Measurements from ENCODE around the gene MTX3. TPM values are rescaled to one million over a fixed set of nuclear protein-coding genes. Genes with fewer than 3 reads are reported as not detected.

The MTX3 gene
- total RNA-seq, 6 experiments from 2014 or later, result 10.2 to 13.5 (median 12.8) TPM

DNA sequence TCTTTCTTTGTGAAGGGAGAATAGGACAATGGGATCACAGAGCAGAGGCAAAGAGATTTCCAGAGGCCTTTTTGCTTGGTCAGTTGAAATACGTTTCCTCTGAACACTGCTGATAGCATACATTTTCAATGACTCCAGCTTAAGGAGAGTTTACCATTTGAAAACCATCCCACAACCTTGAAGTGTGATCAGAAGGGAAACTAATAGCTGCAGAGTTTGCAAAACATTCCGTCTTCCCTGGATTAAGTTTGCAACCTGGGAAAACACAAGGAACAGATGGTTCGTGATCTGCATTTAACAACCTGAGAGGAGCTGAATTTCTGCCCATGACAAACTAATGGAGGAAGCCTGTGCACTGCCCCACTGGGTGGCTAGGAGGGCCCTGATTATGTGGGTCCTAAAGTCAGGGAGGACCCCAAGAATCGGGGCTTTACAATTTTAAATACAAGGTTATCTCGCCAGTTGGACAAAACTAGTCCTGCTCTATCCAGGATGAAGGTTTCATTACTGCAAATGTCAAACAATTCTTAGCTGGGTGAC lies 35.6 kb downstream of the MTX3 start:
- no peaks in the 10 kb centered on the region for H3K9me3 Mint-ChIP-seq
- DNase-seq, result no peak
- no peaks in the 10 kb centered on the region for H3K36me3 Mint-ChIP-seq (ENCODE audit: low read depth)
- H3K27ac Mint-ChIP-seq, result peak overlapping the region; percentile 30; the same call in 1 of the 2 replicates
- peaks cover 16% of the 10 kb centered on the region for H3K4me1 Mint-ChIP-seq (ENCODE audit: low read depth)
- H3K27me3 Mint-ChIP-seq (ENCODE audit: insufficient read depth), result peaks cover 14% of the 10 kb centered on the region
- H3K4me3 Mint-ChIP-seq, result no peak overlapping the region
- TF ChIP-seq, protein P1, sequence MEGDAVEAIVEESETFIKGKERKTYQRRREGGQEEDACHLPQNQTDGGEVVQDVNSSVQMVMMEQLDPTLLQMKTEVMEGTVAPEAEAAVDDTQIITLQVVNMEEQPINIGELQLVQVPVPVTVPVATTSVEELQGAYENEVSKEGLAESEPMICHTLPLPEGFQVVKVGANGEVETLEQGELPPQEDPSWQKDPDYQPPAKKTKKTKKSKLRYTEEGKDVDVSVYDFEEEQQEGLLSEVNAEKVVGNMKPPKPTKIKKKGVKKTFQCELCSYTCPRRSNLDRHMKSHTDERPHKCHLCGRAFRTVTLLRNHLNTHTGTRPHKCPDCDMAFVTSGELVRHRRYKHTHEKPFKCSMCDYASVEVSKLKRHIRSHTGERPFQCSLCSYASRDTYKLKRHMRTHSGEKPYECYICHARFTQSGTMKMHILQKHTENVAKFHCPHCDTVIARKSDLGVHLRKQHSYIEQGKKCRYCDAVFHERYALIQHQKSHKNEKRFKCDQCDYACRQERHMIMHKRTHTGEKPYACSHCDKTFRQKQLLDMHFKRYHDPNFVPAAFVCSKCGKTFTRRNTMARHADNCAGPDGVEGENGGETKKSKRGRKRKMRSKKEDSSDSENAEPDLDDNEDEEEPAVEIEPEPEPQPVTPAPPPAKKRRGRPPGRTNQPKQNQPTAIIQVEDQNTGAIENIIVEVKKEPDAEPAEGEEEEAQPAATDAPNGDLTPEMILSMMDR (IDR thresholded peaks at IDR 0.05), result no peak

DNA sequence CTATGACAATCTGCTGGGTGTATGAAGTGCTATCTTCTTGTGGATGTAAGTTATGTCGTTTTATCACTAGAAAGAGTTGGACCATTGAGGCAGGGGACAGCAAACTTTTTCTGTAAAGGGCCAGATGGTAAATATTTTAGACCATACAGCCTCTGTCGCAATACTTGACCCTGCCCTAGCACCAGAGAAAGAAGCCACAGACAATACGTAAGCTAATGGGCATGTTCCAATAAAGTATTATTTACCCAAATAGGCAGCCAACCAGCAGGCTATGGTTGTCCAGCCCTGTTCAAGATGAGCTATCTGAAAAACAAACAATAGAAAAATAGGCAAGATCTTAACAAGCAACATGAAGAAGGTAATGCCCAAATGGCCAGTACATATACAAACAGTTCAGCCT lies 36.4 kb downstream of the MTX3 start:
- TF ChIP-seq, protein P1 (IDR thresholded peaks at IDR 0.05), result no peak
- no peak overlapping the region for H3K27ac Mint-ChIP-seq
- peaks cover 15% of the 10 kb centered on the region for H3K27me3 Mint-ChIP-seq (ENCODE audit: insufficient read depth)
- no peaks in the 10 kb centered on the region for H3K36me3 Mint-ChIP-seq (ENCODE audit: low read depth)
- DNase-seq, result no peak
- H3K9me3 Mint-ChIP-seq, result no peaks in the 10 kb centered on the region
- H3K4me1 Mint-ChIP-seq (ENCODE audit: low read depth), result peaks cover 16% of the 10 kb centered on the region
- no peak overlapping the region for H3K4me3 Mint-ChIP-seq

DNA sequence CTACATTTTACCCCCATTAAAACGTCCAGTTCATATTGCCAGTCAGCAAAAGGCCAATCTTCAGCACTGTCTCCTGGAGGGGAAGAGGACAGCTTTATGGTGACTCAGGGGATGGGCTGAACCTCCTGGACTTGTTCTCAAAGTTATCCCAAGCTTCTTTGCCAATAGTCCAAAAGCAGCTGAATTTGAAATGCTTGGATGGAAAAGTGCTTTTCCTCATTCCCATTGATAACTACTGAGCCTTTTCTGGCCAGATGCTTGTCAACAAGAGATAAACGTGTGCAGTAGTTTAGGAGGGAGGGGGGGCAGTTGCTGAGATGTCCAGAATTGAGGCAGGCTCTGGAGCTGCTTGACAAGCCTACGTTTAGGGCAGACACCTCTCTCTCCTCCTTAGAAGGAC lies 43.5 kb downstream of the MTX3 start:
- H3K4me1 Mint-ChIP-seq (ENCODE audit: low read depth), result no peaks in the 10 kb centered on the region
- DNase-seq, result no peak

DNA sequence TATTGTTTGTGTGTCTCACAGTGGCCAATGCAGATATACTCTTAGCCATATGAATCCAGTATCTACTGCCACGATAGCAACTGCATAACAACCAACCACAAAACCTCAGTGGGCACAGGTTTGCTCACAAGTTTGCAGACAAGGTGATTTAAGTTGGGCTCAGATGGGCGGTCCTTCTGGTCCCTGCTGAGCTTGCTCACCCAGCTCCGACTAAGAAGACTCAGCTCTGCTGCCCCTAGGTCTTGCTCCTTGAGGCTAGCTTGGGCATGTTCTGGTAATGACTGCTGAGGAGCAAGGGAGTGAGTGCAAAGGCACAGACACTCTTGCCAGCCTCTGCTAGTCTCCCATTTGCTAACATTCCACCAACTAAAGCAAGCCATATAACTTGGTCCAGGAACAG lies 52.6 kb downstream of the MTX3 start:
- Mint-ChIP-seq H3K9me3 (no peaks in the 10 kb centered on the region), H3K27me3 (ENCODE audit: insufficient read depth) (peaks cover 16% of the 10 kb centered on the region), H3K27ac (no peak overlapping the region), H3K4me3 (no peak overlapping the region), H3K36me3 (ENCODE audit: low read depth) (no peaks in the 10 kb centered on the region), H3K4me1 (ENCODE audit: low read depth) (no peaks in the 10 kb centered on the region)
- TF ChIP-seq, protein P1 (IDR thresholded peaks at IDR 0.05), result no peak
- no peak for DNase-seq

More for the DNA sequence above, 43.5 kb downstream of the MTX3 start:
- H3K36me3 Mint-ChIP-seq (ENCODE audit: low read depth), result no peaks in the 10 kb centered on the region
- H3K27ac Mint-ChIP-seq, result no peak overlapping the region
- no peak overlapping the region for H3K4me3 Mint-ChIP-seq
- no peaks in the 10 kb centered on the region for H3K9me3 Mint-ChIP-seq
- TF ChIP-seq, protein P1 (IDR thresholded peaks at IDR 0.05), result no peak
- peaks cover 26% of the 10 kb centered on the region for H3K27me3 Mint-ChIP-seq (ENCODE audit: insufficient read depth)

DNA sequence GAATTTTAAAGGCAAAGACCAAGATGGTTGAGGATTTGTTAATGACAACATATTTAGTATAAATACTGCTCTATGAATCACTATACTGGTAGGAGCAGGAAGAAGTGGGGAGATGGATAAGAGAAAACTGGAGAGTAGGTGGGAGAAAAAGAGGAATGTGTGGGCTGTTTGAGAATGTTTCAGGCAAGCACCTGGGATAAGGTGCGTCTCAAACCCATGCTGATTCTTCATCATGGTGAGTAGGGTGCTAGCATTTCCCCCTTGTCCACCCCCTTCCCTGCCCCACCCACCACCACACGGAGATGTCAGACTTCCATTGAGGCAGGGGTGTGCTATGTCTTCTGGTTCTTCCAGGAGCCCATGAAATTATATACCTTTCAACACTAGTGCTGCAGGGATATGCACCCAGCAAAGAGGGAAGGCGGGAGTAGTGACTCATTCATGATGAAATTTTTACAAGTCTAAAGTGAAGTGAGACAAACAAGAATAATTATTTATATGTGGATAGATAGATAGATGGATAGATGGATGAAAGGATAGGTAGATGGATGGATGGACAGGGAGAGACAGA lies 54.3 kb downstream of the MTX3 start:
- Mint-ChIP-seq H3K4me1 (ENCODE audit: low read depth) (no peaks in the 10 kb centered on the region), H3K27me3 (ENCODE audit: insufficient read depth) (peaks cover 14% of the 10 kb centered on the region), H3K36me3 (ENCODE audit: low read depth) (no peaks in the 10 kb centered on the region), H3K27ac (no peak overlapping the region), H3K9me3 (no peaks in the 10 kb centered on the region), H3K4me3 (no peak overlapping the region)
- TF ChIP-seq, protein P1 (IDR thresholded peaks at IDR 0.05), result no peak
- DNase-seq, result no peak
